GM20000 (cell line): ENCODE data around the gene FOXA1.

Experiments used
- DNase-seq: peaks from one replicate; pipeline ENCODE4 v3.0.0; 2012; ENCODE audit warnings: low spot score
- CTCF ChIP-seq: IDR thresholded peaks from 2 replicates; pipeline ENCODE4 v1.5.1; 2012; ENCODE audit warnings: mild to moderate bottlenecking, control low read depth; ENCODE audit errors: extremely low read depth, missing control alignments

The FOXA1 gene

GRCh38 chr14:37617864-37618365 lies 22.9 kb upstream of the FOXA1 start:
- no peak for TF ChIP-seq CTCF
- no peak for DNase-seq

DNA sequence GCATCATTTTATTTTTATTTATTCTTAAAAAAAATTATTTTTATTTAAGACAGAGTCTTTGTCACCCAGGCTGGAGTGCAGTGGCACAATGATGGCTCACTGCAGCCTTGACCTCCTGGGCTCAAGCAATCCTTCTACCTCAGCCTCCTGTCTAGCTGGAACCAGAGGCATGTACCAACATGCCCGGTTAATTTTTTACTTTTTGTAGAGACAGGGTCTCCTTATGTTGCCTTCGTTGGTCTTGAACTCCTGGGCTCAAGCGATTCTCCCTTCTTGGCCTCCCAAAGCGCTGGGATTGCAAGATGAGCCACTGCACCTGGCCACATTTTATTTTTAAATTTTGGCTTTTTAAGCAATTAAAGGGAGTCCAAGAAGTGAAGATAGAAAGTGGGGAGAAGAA lies 21.8 kb upstream of the FOXA1 start:
- DNase-seq: no peak
- TF ChIP-seq CTCF: no peak

DNA sequence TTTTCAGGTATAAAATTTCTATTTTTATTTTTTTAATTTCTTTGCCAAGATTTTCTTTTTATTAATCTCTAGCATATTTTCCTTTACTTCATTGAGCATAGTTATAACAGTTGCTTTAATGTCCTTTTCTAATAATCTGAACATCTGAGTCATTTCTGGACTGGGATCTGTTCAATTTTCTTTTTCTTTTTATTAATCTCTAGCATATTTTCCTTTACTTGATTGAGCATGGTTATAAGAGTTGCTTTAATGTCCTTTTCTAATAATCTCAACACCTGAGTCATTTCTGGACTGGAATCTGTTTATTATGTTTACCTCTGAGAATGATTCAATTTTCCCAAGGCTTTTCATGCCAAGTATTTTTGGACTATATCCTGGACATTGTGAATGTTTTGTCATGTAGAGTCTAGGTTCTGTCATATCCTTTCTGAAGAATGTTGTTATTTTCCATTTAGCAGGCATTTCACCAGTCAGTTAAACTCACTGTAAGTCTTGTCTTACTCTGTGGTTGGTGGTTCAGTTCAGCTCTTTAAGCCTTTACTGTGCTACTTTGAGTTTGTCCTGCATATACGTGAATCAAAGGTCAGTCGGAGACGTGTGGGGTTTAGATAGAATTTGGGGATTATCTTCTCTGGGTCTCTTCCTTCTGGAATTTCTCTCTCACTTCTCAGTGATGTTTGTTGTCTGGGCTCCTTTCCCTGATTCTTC lies 20.7 kb upstream of the FOXA1 start:
- DNase-seq: no peak
- TF ChIP-seq CTCF: no peak

DNA sequence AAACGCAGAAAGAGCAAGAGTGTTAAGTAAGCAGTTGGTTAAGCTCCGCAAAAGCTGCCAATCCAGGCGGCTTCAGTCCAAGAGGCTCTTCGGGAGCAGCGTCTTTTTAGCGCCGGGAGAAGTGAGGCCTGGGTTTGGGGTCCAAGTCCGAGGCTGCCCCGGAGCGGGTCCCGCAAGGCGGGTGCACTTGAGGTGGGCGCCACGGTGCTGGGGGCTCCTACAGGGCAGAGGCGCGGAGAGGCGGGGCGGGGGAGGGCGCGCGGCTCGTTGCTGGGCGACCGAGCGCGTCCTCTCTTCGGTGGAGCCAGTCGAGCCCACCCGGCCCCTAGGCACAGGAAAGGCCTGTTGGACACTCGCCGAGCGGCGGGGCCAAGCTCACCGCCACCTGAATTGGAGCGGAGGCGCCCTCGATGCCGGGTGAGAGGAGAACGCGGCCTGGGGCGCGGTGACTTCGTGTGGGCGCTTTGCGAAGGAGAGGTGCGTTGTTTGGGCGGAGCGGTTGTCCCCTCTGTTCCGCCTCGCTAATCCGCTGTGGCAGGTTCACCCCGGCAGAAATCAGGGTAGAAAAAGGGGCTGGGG lies 16.0 kb upstream of the FOXA1 start:
- no peak for TF ChIP-seq CTCF
- no peak for DNase-seq

DNA sequence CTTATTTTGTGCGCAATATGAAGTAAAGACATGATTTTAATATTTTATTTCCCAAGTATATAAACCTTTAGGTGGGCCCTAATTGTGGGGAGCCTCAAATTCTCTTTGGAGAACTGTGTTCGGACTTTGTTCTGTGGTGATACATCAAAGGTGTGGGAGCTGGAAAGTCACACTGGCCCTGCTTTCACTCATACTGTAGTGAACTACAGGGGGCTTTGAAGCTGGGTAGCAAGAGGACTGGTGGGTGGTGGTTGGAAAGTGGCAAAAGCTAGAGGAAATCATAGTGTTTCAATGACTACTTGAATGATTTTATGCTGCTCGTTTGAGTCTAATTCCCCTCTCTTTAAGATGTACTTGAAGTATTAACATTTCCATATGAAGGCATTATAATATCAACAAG lies 13.6 kb upstream of the FOXA1 start:
- TF ChIP-seq CTCF: no peak
- no peak for DNase-seq

DNA sequence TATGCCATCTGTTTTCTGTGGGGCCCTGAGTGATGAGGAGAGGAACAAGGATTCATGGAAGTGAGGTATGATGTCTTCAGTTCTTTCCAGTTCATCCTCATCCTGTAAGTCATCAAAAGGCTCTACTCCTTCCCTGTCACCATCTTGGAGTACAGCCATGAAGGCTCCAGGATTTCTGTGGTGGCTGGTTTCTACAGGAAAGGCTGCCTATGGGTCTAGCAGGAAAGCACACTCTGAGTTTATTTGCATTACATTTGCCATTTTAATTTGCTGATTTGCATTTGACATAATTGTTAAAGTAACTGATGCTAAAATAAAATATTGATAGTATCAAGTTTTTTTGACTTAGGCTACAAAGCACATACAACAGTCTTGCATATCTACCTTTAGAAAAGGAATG lies 11.6 kb upstream of the FOXA1 start:
- TF ChIP-seq CTCF: no peak
- DNase-seq: no peak

GRCh38 chr14:37603688-37604251 lies 8.7 kb upstream of the FOXA1 start:
- DNase-seq: no peak
- no peak for TF ChIP-seq CTCF
